Measurements from ENCODE around the gene ARIH1.

DNA sequence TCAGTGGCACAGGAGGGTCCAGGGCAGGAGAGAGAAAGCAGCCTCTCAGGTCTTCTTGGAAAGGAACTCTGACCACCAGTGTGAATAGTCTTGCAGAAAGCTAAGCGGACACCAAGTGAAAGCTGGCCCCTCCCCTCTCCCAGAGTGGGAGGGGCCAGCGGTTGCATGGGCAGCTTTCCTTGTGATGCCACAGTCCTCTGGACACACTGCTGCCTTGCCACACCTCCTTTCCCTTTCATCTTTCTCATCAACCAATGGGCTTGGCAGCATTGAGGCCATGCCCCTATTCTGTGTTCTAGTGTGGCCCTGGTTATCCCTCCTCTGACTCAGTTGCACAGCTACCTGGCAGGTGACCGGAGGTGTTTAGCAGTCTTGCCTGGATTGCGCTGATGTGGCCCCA lies 130.7 kb downstream of the ARIH1 start:
- TF ChIP-seq, protein P1, sequence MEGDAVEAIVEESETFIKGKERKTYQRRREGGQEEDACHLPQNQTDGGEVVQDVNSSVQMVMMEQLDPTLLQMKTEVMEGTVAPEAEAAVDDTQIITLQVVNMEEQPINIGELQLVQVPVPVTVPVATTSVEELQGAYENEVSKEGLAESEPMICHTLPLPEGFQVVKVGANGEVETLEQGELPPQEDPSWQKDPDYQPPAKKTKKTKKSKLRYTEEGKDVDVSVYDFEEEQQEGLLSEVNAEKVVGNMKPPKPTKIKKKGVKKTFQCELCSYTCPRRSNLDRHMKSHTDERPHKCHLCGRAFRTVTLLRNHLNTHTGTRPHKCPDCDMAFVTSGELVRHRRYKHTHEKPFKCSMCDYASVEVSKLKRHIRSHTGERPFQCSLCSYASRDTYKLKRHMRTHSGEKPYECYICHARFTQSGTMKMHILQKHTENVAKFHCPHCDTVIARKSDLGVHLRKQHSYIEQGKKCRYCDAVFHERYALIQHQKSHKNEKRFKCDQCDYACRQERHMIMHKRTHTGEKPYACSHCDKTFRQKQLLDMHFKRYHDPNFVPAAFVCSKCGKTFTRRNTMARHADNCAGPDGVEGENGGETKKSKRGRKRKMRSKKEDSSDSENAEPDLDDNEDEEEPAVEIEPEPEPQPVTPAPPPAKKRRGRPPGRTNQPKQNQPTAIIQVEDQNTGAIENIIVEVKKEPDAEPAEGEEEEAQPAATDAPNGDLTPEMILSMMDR (conservative IDR thresholded peaks at IDR 0.05 in 1 of 2, IDR thresholded peaks at IDR 0.05 in 1 of 2; ENCODE audit: low read depth in 1 of 2, low read length in 2 of 2): no peak
- TF ChIP-seq EZH2 (IDR thresholded peaks at IDR 0.05; ENCODE audit: low read length, missing control alignments): no peak
